Kidney (tissue), 14 donors: ENCODE measurements around the gene A4GNT. TPM values are rescaled to one million over a fixed set of nuclear protein-coding genes. Genes with fewer than 3 reads are reported as not detected.
"Not testable (repeated sequence)": the region's sequence is repeated elsewhere in the genome, so short reads cannot be mapped to it uniquely, and the experiment has no call there.

Experiments
- DNase-seq, 5 donors: peaks; one replicate each; pipeline ENCODE4 v3.0.0-alpha.2; 2013 to 2020
- FAIRE-seq: peaks from 2 replicates; lab custom pipeline; 2012; peaks lifted over from hg19 to GRCh38; lab: Jason Lieb, UNC
- H3K27ac ChIP-seq, 2 donors: one replicate each; pipeline ENCODE4 v1.7.0; 2013; ENCODE audit warnings: low read depth in 2 of 2, low read length in 2 of 2, inconsistent platforms in 1 of 2
- H3K27me3 ChIP-seq: one replicate; pipeline ENCODE4 v1.7.1; 2013; ENCODE audit warnings: low read length, inconsistent platforms; ENCODE audit not compliant: control insufficient read depth, insufficient read depth
- H3K36me3 ChIP-seq, 3 donors: one replicate each; pipeline versions ENCODE4 v1.7.0 to v1.7.1; 2013; ENCODE audit warnings: low read length in 3 of 3, control low read depth in 1 of 3, inconsistent platforms in 1 of 3; ENCODE audit not compliant: insufficient read depth in 3 of 3, control insufficient read depth in 2 of 3
- H3K4me1 ChIP-seq, 3 donors: one replicate each; pipeline versions ENCODE4 v1.7.0 to v1.7.1; 2013; ENCODE audit warnings: low read length in 3 of 3, inconsistent platforms in 1 of 3, low read depth in 1 of 3; ENCODE audit not compliant: control insufficient read depth in 2 of 3, insufficient read depth in 2 of 3
- H3K4me3 ChIP-seq, 3 donors: one replicate each; pipeline versions ENCODE4 v1.7.0 to v1.8.1; 2013; ENCODE audit warnings: low read length in 3 of 3, control low read depth in 1 of 3, inconsistent platforms in 1 of 3
- H3K9ac ChIP-seq, 3 donors: one replicate each; pipeline versions ENCODE4 v1.7.0 to v1.7.1; 2013; ENCODE audit warnings: low read length in 3 of 3, control low read depth in 1 of 3, inconsistent platforms in 1 of 3
- H3K9me3 ChIP-seq, 3 donors: one replicate each; pipeline versions ENCODE4 v1.7.0 to v1.7.1; 2013; ENCODE audit warnings: low read length in 3 of 3, control low read depth in 1 of 3, inconsistent platforms in 1 of 3; ENCODE audit not compliant: control insufficient read depth in 2 of 3, insufficient read depth in 1 of 3
- CTCF ChIP-seq: IDR thresholded peaks from 3 replicates; pipeline ENCODE4 v1.5.1; 2012; ENCODE audit warnings: mild to moderate bottlenecking, moderate library complexity, borderline replicate concordance; ENCODE audit not compliant: insufficient read depth; ENCODE audit errors: extremely low read depth
- intact Hi-C: fragments of 100-400 bp; cut with DNase I; formaldehyde crosslinking; loops from one replicate; pipeline ENCODE4 v1.11.1; 2022
- polyA plus RNA-seq: library from polyadenylated mRNA; stranded (reverse); fragments of 350-450 nt; fragmentation: Illumina TruSeq; extraction: RNeasy Lipid Tissue Mini Kit (QIAGEN cat#74804); gene quantifications from one replicate; pipeline ENCODE4 v1.2.3, GENCODE V29; 2014; ENCODE audit warnings: low read depth, low replicate concordance; ENCODE audit not compliant: insufficient read depth
- total RNA-seq: library from RNA; stranded (reverse); fragmentation: NEBNext Ultra II Directional; extraction: Animal tissue kit (Norgen Biotek cat#: 25700); gene quantifications from one replicate; pipeline ENCODE4 v1.2.1, GENCODE V29; 2021
- donor health status: control.
- donor health status: control.
- donor health status: control.
- donor health status: control.
- donor health status: control.
- donor health status: DM: yes; HTN: yes; CAD: no.
- donor health status: Normal renal cell carcinoma (clear cell type).

A4GNT gene
- total and polyA plus RNA-seq, 2 donors from 2014 or later = not detected

- Histone ChIP-seq H3K36me3 (peaks cover 0 to 4% (median 4%) of the 10 kb centered on the region in 3 donors), H3K9ac (no peak overlapping the region), H3K9me3 (no peaks in the 10 kb centered on the region), H3K27ac (no peak overlapping the region), H3K27me3 (no peaks in the 10 kb centered on the region), H3K4me1 (no peaks in the 10 kb centered on the region), H3K4me3 (no peak overlapping the region)
- DNase-seq = no peak
- TF ChIP-seq CTCF = no peak
- FAIRE-seq = no peak
- intact Hi-C loops = no loop called here
Measured at GRCh38 chr3:138157743-138158142, 25.6 kb upstream of the A4GNT start.

DNA sequence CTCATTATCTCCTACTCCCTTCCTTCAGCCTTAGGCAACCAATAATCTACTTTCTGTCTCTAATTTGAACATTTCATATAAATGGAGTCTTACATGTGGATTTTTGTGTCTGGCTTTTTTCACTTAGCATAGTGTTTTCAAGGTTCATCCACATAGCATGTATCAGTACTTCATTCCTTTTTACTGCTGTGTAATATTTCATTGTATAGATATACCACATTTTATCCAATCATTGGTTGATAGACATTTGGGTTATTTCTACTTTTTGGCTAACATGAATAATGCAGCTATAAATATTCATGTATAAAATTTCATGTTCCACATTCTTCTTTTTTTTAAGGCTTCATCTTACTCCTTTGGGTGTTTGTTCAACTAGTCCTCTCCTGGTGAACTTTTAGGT is 22.3 kb upstream of the A4GNT start:
- Histone ChIP-seq H3K4me3 (no peak overlapping the region), H3K27ac (no peak overlapping the region), H3K9ac (no peak overlapping the region), H3K27me3 (no peaks in the 10 kb centered on the region), H3K4me1 (no peaks in the 10 kb centered on the region), H3K36me3 (no peaks in the 10 kb centered on the region), H3K9me3 (no peaks in the 10 kb centered on the region)
- DNase-seq (no peak), FAIRE-seq (no peak)
- TF ChIP-seq CTCF = no peak
- intact Hi-C loops = no loop called here

DNA sequence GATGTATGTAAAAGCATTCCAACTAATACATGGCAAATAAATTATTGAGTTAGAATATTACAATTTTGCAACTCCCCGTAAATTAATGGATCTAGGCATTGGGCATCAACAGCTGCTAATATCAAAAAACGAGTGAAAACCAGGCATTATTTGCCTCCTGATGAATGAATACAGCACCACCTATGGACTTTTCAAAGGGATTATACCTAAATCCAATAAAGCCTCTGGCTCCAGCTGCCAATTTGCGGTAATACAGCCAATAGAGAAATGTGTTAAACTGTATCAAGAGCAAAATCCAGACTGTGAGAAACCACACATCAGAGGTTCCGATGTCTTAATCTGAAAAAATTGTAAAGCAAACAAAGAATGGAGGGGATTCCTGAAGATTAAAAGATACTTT is 16.3 kb upstream of the A4GNT start:
- no peaks in the 10 kb centered on the region for H3K9me3 ChIP-seq
- no peaks in the 10 kb centered on the region for H3K36me3 ChIP-seq
- no peaks in the 10 kb centered on the region for H3K4me1 ChIP-seq
- H3K27me3 ChIP-seq = no peaks in the 10 kb centered on the region
- DNase-seq = no peak
- H3K27ac ChIP-seq = no peak overlapping the region
- intact Hi-C loops = no loop called here
- no peak for FAIRE-seq
- no peak overlapping the region for H3K4me3 ChIP-seq
- H3K9ac ChIP-seq = no peak overlapping the region
- TF ChIP-seq CTCF = no peak

GRCh38 chr3:138142181-138142580 is 10.0 kb upstream of the A4GNT start:
- H3K27ac ChIP-seq, H3K4me3 ChIP-seq, H3K9me3 ChIP-seq, DNase-seq, intact Hi-C loops, H3K4me1 ChIP-seq, H3K27me3 ChIP-seq, FAIRE-seq, H3K9ac ChIP-seq, H3K36me3 ChIP-seq: not testable (repeated sequence)
